Measurements from ENCODE around the gene OAS1.
"Not testable (repeated sequence)": the region's sequence is repeated elsewhere in the genome, so short reads cannot be mapped to it uniquely, and the experiment has no call there.

OAS1 gene

GRCh38 chr12:112900298-112901145, 6.2 kb upstream of the OAS1 start:
- DNase-seq = peak; percentile 47

GRCh38 chr12:112901271-112901670, 5.5 kb upstream of the OAS1 start:
- no peak for DNase-seq

- DNase-seq = no peak
Measured at GRCh38 chr12:112904571-112904970, 2.2 kb upstream of the OAS1 start.

GRCh38 chr12:112905451-112906089, 1.2 kb upstream of the OAS1 start:
- no peak for DNase-seq

GRCh38 chr12:112907415-112908157, 824 bp downstream of the OAS1 start:
- no peak for DNase-seq

GRCh38 chr12:112908548-112908947, 1.8 kb downstream of the OAS1 start:
- DNase-seq = no peak

- no peak for DNase-seq
Measured at GRCh38 chr12:112909693-112910092, 2.9 kb downstream of the OAS1 start.

GRCh38 chr12:112913038-112913688, 6.4 kb downstream of the OAS1 start:
- no peak for DNase-seq

GRCh38 chr12:112913888-112914287, 7.1 kb downstream of the OAS1 start:
- not testable (repeated sequence) for DNase-seq

GRCh38 chr12:112916270-112916669, 9.5 kb downstream of the OAS1 start:
- DNase-seq = no peak

GRCh38 chr12:112919121-112919520, 12.4 kb downstream of the OAS1 start:
- DNase-seq = no peak

GRCh38 chr12:112924986-112925385, 18.2 kb downstream of the OAS1 start:
- no peak for DNase-seq

- not testable (repeated sequence) for DNase-seq
Measured at GRCh38 chr12:112926416-112927033, 19.8 kb downstream of the OAS1 start.

GRCh38 chr12:112927475-112927874, 20.7 kb downstream of the OAS1 start:
- no peak for DNase-seq

GRCh38 chr12:112927925-112928324, 21.2 kb downstream of the OAS1 start:
- no peak for DNase-seq

GRCh38 chr12:112928978-112929377, 22.2 kb downstream of the OAS1 start:
- DNase-seq = no peak

GRCh38 chr12:112929715-112930114, 23.0 kb downstream of the OAS1 start:
- DNase-seq = no peak

- no peak for DNase-seq
Measured at GRCh38 chr12:112930350-112930749, 23.6 kb downstream of the OAS1 start.

- no peak for DNase-seq
Measured at GRCh38 chr12:112932485-112933128, 25.8 kb downstream of the OAS1 start.

GRCh38 chr12:112933129-112933505, 26.4 kb downstream of the OAS1 start:
- DNase-seq = no peak

- no peak for DNase-seq
Measured at GRCh38 chr12:112936264-112936663, 29.5 kb downstream of the OAS1 start.

GRCh38 chr12:112936927-112937326, 30.2 kb downstream of the OAS1 start:
- DNase-seq = no peak

All from stimulated activated CD4-positive, alpha-beta T cell treated with anti-CD3 and anti-CD28 coated beads, Interleukin-1b, Interleukin-23, amount 100 ng/mL, for 48 hours (primary cell).